GM06990 (cell line): ENCODE results near the gene LRRC8E.

Experiments used
- DNase-seq: peaks from one replicate; pipeline ENCODE4 v3.0.0-alpha.2; 2011; ENCODE audit not compliant: insufficient read length; ENCODE audit errors: extremely low read depth
- H3K27me3 ChIP-seq: replicated peaks from 2 replicates; pipeline ENCODE4 v1.6.0; 2011; ENCODE audit warnings: low read length; ENCODE audit not compliant: control insufficient read depth, insufficient read depth
- H3K36me3 ChIP-seq: 2 replicates; pipeline ENCODE4 v1.5.1; 2011; ENCODE audit warnings: low read length; ENCODE audit not compliant: control insufficient read depth, insufficient read depth
- H3K4me3 ChIP-seq: replicated peaks from 2 replicates; pipeline ENCODE4 v1.5.1; 2011; ENCODE audit warnings: low read depth, mild to moderate bottlenecking, control low read depth, low read length
- TF ChIP-seq, protein P1 (sequence below): IDR thresholded peaks from 2 replicates; pipeline ENCODE4 v1.5.1; 2011; ENCODE audit warnings: low read length, control low read depth, mild to moderate bottlenecking, inconsistent platforms; ENCODE audit not compliant: insufficient read depth, poor library complexity, severe bottlenecking

Gene LRRC8E

DNA sequence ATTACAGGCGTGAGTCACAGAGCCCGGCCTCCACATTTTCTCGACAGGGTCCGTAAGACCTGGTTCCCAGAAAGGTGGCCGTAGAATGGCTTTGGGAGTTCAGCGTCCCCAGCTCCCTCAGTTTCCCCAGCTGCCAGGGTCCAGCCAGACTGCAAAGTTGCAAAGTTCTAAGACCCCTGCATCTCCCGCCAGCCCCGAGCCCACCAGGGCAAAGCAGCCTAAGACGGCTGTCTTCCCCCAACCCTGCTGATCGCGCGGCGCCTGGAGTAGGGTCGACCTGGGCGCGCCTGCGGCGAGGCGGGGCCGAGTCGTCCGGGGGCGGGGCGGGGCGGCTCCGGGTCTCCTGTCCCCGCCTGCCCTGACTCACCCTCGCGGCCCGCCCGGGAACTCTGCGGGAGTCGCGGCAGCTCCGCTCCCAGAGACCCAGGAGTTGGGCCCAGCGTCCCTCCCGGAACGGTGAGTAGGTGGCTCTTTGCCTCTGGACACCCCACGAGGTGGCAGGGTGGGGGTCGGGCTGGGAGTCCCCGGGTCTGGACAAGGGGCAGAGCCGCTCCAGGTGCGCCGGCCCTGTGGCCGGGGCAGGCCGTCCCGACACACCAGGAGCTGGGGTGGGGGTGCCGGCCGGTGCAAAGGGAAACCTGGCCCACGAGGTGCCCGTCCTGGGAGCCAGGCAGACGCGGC lies at the start of gene LRRC8E:
Gene LRRC8E (plus strand): TSS at position 366 of the 681 bp plus-strand sequence. CDS start 7,094 bp downstream, outside the sequence.
- Histone ChIP-seq H3K36me3 (no peaks in the 10 kb centered on the region), H3K27me3 (no peaks in the 10 kb centered on the region), H3K4me3 (no peak within 1 kb of the TSS)
- DNase-seq, result no peak
- TF ChIP-seq, protein P1, sequence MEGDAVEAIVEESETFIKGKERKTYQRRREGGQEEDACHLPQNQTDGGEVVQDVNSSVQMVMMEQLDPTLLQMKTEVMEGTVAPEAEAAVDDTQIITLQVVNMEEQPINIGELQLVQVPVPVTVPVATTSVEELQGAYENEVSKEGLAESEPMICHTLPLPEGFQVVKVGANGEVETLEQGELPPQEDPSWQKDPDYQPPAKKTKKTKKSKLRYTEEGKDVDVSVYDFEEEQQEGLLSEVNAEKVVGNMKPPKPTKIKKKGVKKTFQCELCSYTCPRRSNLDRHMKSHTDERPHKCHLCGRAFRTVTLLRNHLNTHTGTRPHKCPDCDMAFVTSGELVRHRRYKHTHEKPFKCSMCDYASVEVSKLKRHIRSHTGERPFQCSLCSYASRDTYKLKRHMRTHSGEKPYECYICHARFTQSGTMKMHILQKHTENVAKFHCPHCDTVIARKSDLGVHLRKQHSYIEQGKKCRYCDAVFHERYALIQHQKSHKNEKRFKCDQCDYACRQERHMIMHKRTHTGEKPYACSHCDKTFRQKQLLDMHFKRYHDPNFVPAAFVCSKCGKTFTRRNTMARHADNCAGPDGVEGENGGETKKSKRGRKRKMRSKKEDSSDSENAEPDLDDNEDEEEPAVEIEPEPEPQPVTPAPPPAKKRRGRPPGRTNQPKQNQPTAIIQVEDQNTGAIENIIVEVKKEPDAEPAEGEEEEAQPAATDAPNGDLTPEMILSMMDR, result no peak

DNA sequence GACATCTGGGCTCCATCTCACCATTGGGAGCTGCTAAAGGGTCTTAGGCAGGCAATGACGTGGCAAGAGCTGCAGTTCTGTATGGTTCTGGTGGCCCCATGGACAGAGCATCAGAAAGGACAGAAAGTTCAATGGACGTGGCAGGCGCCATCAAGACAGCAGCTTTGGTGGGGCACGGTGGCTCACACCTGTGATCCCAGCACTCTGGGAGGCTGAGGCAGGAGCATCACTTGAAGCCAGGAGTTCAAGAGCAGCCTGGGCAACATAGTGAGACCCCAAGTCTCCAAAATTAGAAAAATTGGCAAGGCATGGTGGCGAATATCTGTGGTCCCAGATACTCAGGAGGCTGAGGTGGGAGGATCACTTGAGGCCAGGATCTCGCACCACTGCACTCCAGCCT lies 48.8 kb upstream of the LRRC8E start:
- H3K4me3 ChIP-seq, result no peak overlapping the region
- TF ChIP-seq, protein P1, result no peak
- no peaks in the 10 kb centered on the region for H3K27me3 ChIP-seq
- no peak for DNase-seq
- H3K36me3 ChIP-seq, result no peaks in the 10 kb centered on the region

DNA sequence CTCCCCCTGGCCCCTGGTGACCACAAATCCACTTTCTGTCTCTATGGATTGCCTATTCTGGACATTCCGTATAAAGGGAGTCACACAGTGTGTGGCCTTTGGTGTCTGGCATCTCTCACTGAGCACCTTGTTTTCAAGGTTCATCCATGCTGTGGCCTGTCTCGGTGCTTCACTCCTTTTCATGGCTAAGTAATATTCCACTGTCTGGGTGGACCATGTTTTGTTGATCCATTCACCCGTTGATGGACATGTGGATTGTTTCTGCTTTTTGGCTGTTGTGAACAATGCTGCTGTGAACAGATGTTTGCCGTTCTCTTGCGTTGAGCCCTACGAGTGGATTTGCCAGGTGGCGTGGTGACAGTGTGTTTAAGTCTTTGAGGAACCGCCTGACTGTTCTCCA lies 47.7 kb upstream of the LRRC8E start:
- TF ChIP-seq, protein P1, result no peak
- Histone ChIP-seq H3K4me3 (no peak overlapping the region), H3K27me3 (no peaks in the 10 kb centered on the region), H3K36me3 (no peaks in the 10 kb centered on the region)
- no peak for DNase-seq

DNA sequence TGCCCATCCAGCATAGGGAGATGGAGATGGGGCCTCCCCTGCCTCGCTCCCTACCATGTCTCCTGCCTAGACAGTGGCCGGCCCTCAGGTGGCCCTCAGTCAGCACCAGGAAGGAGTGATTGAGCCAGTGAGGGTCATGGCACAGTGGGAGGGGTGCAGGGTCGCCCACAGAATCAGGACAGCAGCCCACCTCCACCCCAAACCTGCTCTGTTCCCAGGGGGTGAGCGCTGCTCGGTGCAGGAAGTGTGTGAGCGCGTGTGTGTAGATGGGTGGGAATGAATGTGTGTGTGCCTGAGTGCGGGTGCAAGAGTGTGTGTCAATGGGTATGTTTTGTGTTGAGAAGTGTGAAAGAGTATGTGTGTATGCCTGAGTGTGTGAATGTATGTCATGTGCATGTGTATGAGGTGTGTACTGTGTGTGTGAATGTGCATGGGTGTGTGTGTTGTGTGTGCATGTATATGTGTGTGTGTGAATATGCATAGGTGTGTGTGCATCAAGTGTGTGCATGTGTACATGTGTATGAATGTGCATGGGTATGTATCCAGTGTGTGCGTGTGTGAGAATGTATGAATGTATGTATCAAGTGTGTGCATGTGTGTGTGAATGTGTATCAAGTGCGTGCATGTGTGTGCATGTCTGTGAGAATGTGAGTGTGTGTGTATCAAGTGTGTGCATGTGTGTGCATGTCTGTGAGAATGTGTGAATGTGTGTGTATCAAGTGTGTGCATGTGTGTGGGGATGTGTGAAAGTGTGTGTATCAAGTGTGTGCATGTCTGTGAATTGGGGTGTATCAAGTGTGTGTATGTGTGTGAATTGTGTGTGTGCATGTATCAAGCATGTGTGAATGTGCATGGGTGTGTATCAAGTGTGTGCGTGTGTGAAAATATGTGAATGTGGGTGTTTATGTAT lies 46.3 kb upstream of the LRRC8E start:
- Histone ChIP-seq H3K4me3 (no peak overlapping the region), H3K27me3 (no peaks in the 10 kb centered on the region), H3K36me3 (no peaks in the 10 kb centered on the region)
- DNase-seq, result no peak
- TF ChIP-seq, protein P1, result no peak

DNA sequence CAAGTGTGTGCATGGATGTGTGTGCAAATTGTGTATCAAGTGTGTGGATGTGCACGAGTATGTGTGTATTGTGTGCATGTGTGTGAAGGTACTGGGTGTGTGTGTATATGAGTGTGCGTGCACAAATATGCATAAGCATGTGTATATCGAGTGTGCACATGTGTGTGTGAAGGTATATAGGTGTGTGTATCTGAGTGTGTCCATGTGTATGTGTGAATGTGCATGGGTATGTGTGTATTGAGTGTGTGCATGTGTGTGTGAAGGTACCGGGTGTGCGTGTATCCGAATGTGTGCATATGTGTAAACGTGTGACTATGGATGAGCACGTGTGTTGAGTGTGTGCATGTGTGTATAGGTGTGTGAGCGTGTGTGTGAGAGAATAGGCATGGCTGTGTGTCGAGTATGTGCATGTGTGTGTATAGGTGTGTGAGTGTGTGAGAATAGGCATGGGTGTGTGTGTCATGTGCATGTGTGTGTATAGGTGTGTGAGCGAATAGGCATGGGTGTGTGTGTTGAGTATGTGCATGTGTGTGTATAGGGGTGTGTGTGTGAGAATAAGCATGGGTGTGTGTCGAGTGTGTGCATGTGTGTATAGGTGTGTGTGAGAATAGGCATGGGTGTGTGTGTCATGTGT lies 45.5 kb upstream of the LRRC8E start:
- TF ChIP-seq, protein P1, result no peak
- H3K36me3 ChIP-seq, result no peaks in the 10 kb centered on the region

More for the DNA sequence above, 45.5 kb upstream of the LRRC8E start:
- H3K4me3 ChIP-seq, result no peak overlapping the region
- DNase-seq, result no peak
- no peaks in the 10 kb centered on the region for H3K27me3 ChIP-seq
